ENCODE measurements around the gene MROH8. TPM values are rescaled to one million over a fixed set of nuclear protein-coding genes. Genes with fewer than 3 reads are reported as not detected.
"Not testable (repeated sequence)": the region's sequence is repeated elsewhere in the genome, so short reads cannot be mapped to it uniquely, and the experiment has no call there.

The MROH8 gene
- total RNA-seq, 2 experiments from 2014 or later = 1.8 to 3.7 TPM

DNA sequence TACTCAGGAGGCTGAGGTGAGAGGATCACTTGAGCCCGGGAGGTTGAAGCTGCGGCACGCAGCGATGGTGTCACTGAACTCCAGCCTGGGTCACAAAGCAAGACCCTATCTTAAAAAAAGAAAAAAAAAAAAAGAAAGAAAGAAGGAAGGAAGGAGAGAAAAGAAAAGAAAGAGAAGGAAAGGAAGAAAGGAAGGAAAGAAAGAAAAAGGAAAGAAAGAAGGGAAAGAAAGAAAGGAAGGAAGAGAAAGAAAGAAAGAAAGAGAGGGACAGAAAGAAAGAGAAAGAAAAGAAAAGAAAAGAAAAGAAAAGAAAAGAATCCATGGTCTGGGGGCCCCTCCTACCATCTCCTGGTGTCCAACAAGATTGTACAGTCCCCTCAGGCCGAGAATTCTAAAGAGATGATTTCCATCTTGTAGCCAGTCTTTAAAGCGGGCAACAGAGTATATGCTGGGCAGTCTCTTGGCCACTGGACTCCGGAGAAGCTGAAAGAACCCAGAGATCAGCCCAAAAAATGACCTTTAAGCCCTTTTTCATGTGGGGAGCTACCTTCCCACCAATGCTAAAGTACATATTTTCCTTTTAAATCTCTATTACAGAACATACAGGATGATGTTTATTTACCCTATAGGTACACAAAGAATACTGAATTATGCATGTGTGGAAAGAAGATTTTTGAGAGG lies 59.9 kb downstream of the MROH8 start:
- ChIA-PET POLR2A (no interaction called here), CTCF (no interaction called here)

DNA sequence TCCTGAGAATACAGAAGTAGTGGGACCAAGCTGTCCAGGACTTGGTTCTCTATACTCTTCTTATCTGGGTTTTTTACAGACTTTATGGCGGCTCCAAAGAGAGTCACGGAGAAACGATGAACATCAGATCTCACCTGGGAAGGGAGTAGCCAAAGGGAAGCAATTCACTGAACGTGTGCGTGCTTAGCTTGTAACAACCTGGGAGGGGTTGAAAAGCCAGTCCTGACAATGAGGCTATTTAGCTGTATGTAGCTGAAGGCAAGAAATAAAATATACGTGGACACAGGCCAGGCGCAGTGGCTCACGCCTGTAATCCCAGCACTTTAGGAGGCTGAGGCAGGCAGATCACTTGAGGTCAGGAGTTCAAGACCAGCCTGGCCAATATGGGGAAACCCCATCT lies 65.3 kb downstream of the MROH8 start:
- POLR2A ChIA-PET = no interaction called here
- CTCF ChIA-PET = no interaction called here

DNA sequence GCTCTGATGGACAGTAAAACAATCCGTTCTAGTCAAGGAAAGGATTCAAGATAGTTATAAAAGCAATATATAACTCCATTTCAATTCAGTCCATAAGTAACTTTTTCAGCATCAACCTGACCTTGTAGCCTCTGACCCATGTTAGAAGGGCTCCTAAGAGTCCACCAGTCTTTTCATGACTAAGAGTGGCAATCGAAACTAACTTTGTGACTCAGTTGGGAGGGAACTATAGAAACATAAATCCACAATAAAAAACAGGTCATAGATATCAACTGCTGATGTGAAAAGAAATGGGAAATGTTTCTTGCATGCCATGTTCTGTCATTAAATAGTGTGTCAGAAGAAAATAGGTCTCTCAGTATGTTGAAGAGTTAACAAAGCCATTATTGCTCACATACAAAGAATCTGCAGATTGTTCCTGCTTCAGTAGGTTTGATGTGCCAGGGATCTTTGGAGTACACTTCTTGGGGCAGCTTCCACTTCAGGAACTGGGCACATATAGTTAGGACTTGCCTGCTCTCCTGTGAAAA lies 67.4 kb downstream of the MROH8 start:
- POLR2A ChIA-PET = no interaction called here
- CTCF ChIA-PET = interaction anchor here (1.2 kb wide), 1 partner anchor 11 kb away, joined by 3 read pairs; no protein-coding TSS in a partner anchor

DNA sequence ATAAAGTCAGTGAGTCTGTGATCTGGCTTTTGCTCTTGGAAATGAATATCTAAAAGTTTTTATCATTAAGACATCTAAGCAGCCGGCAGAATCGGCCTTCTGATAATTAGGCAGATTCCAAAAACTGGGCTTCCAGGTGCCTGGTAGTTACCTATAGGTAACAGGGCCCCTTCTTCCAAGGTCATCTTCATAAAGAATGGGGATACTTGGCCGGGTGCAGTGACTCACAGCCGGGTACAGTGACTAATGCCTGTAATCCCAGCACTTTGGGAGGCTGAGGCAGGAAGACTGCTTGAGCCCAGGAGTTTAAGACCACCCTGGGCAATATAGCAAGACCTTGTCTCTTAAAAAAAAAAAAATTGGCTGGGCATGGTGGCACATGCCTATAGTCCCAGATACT lies 70.7 kb downstream of the MROH8 start:
- ChIA-PET CTCF (no interaction called here), POLR2A (no interaction called here)

DNA sequence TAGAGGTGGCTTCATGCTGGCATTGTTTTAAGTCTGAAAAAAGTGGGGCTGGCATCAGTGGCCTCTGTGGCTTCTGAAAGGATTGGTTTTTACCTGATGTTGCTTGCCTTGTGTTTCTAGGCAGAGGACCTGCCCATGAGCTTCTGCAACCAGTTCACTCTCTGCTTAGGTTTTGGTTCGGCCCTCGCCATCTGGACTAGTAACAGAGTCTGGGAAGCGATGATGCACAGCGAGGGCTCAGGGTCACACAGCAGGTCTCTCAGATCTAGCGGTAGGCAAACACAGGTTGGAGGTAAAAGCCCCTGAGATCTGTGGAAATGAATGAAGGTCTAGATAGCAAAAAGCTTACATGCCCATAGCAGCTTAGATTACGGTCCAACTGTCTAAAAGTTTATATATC lies 76.8 kb downstream of the MROH8 start:
- ChIA-PET POLR2A (no interaction called here), CTCF (no interaction called here)

DNA sequence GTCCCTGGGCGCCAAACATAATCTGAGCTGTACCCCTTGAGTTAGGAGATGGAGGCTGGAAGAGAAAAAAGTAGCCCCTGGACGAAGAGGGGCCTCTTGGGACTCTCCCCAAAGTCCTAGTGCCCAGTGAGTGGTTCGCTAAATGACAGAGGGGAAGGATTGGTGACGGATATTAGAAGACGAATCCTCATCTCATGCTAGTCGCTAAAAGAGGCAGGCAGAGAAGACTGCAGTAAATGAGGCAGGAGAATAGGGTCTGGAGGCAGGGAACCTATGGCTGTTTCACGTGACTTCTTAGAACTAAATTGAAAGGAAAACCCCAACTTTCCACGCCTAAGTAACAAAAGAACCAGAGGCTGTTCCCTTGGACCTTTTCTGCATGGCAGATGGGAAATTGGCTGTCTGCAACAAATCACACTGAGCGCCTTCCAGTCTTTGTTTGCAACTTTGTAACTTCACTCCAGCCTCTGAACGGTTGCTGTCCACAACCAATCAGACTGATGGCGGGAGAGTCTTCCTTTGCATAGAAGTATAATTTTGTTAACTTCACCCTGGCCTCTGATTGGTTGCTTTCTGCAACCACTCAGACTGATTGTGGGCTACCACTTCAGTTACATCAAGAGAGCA lies 82.8 kb downstream of the MROH8 start:
- ChIA-PET POLR2A (interaction anchor here (0.7 to 2.2 kb wide), 2 partner anchors 83 to 634 kb away, joined by 3 to 18 read pairs; partner anchors contain the start of genes MROH8 and RPN2), CTCF (interaction anchor here (1.0 to 2.2 kb wide), 3 partner anchors 13 to 94 kb away, joined by 3 to 8 read pairs (median 3); partner anchors contain the start of genes MROH8 and RPN2)

DNA sequence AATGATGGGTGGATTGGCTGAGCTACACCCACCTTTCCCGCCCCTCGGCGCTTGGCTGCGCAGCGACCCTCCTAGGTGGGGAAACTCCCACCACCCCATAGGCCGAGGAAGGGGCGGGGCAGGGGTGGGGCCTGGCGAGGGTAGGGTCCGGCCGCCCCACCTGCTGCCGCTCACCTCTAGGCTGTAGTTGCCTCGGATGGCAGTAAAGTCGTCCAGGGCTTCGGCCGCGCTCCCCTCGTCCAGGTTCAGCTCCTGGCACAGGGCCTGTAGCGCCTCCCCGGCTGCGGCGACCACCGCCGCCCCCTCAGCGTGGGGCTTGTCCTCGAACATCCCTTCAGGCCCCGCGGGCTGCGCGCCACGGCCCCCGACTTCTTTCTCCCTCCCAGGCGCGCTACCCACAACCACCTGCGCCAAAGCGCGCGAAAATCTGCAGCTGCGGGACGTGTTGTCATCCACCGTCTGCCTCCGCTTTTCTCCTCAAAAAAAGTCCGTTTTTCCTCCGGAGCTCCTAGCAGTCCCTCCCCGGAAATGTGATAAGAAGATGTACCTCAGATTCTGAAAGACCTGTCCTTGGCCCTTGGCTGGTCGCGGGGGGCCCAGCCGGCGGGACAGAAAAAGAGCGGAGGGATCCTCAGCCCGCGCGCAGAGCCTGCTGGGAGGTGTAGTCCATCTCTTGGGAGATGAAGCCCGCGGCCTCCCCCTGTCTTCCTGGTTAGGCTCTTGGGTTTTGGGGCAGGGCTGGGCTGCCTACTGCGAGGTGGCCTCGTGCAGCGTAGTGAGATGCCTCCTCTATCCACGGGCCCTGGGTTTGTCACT lies 83.5 kb downstream of the MROH8 start, which contains the start of gene RBL1:
Gene RBL1, minus strand, starts transcription at position 399 of the 816 bp plus-strand sequence. Its CDS starts 69 bp downstream, at position 330.
- ChIA-PET CTCF (interaction anchor here (1.0 to 2.2 kb wide), 4 partner anchors 83 to 176 kb away, joined by 3 to 8 read pairs (median 4); partner anchors contain the start of genes MROH8 and RPN2), POLR2A (interaction anchor here (0.6 to 2.2 kb wide), 8 partner anchors 41 to 633 kb away, joined by 3 to 18 read pairs (median 4); partner anchors contain the start of genes MROH8, RPN2, SLA2 and TGIF2)

DNA sequence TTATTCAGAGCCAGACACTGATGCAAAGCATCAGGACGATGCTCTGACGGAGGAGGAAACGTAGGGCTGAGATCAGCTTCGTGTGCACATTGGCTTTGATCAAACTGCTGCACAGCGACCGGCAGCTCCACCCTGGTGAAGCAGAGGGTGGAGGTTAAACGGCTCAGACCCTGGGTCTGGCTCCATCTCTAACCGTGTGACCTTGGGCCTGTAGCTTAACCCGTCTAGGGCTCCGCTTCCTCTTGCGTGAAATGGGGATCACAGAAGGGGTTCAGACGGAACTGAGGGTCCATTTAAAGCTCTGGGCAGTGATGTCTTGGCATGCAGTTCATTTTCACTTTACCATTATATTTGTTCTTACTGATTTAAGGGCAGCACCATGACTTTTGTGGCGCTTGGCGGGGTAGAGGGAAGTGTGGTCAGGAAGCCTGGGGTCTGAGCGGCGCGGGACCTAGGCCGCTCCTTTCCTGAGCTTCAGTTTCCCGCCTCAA lies 84.2 kb downstream of the MROH8 start:
- ChIA-PET CTCF (interaction anchor here (1.0 to 2.2 kb wide), 3 partner anchors 84 to 175 kb away, joined by 3 to 8 read pairs (median 4); partner anchors contain the start of genes MROH8 and RPN2), POLR2A (interaction anchor here (0.6 to 2.2 kb wide), 6 partner anchors 40 to 478 kb away, joined by 3 to 18 read pairs (median 4); partner anchors contain the start of genes MROH8, RPN2 and SLA2)

DNA sequence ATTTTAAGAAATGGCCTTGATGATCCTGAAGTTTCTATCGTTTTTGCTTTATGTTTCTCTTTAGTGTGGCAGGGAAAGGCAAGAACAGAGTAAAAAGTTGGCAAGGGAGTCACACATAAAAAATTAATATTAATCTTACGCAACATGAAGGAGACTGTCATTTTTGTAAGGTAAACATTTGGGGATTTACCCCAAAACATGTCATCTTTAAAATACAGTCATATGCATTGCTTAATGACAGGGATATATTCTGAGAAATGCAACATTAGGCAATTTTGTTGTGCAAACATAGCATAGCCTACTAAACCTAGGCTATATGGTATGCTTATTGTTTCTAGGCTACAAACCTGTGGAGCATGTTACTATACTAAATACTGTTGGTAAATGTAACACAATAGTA lies 88.9 kb downstream of the MROH8 start:
- CTCF ChIA-PET = no interaction called here
- POLR2A ChIA-PET = no interaction called here

DNA sequence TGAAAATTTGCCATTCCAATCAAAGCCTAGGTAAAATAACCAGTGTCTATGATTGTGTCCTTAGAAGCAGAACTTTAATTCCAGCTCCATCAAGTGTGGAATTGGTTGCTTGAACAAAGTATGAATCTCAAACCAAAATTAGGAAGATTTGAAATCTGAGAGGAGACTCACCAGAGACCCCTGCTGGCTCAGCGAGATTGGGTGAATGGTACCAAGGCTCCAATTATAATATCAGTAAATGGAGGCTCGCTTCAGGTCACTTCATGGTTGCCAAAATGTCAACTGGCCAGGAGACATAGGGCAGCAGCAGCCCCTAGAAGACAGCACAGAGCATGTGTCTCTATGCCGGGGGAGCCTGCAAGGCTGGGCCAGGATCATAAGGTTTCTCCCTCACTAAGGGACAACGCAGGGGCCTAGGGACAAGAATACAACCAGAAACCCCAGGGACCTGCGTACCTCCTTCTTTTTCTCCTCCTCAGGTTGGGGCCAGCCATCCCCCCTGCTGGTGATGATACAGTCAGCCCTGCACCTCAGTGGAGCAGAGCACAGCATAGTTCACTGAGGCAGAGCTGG lies 97.5 kb downstream of the MROH8 start:
- ChIA-PET CTCF (no interaction called here), POLR2A (no interaction called here)

DNA sequence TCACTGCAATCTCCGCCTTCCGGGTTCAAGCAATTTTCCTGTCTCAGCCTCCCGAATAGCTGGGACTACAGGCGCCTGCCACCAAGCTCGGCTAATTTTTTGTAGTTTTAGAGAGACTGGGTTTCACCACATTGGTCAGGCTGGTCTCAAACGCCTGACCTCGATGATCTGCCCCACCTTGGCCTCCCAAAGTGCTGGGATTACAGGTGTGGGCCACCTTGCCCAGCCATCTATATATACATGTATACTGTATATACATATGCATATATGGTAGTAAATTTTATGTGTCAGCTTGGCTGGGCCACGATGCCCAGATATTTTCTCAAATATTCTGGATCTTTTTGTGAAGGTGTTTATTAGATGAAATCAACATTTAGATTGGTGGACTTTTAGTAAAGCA lies 102.3 kb downstream of the MROH8 start:
- ChIA-PET CTCF (interaction anchor here (0.6 kb wide), 1 partner anchor 136 kb away, joined by 3 read pairs; no protein-coding TSS in a partner anchor), POLR2A (no interaction called here)

DNA sequence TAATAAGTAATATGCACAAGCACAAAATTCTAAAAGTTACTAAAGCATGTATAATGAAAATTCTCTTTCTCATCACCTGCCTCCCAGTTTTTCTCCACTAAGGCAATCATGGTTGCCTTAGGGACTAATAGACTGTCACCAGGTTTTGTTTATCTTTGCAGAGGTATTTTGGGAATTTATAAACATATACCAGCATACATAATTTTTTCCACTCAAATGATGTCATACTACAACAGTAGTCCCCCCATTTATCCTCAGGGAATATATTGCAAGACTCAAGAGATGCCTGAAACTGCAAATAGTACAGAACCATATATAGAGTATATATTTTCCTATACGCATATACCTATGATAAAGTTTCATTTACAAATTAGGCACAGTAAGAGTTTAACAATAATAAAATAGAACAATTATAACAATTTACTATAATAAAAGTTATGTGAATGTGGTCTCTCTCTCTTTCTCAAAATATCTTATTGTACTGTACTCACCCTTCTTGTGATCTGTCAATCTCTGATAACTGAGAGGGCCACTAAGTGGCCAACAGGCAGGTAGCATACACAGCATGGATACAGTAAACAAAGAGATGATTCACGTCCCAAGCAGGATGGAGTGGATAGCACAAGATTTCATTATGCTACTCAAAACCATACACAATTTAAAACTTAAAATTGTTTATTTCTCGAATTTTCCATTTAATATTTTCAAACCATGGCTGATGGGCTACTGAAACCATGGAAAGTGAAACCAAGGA lies 103.2 kb downstream of the MROH8 start:
- ChIA-PET POLR2A (no interaction called here), CTCF (no interaction called here)

DNA sequence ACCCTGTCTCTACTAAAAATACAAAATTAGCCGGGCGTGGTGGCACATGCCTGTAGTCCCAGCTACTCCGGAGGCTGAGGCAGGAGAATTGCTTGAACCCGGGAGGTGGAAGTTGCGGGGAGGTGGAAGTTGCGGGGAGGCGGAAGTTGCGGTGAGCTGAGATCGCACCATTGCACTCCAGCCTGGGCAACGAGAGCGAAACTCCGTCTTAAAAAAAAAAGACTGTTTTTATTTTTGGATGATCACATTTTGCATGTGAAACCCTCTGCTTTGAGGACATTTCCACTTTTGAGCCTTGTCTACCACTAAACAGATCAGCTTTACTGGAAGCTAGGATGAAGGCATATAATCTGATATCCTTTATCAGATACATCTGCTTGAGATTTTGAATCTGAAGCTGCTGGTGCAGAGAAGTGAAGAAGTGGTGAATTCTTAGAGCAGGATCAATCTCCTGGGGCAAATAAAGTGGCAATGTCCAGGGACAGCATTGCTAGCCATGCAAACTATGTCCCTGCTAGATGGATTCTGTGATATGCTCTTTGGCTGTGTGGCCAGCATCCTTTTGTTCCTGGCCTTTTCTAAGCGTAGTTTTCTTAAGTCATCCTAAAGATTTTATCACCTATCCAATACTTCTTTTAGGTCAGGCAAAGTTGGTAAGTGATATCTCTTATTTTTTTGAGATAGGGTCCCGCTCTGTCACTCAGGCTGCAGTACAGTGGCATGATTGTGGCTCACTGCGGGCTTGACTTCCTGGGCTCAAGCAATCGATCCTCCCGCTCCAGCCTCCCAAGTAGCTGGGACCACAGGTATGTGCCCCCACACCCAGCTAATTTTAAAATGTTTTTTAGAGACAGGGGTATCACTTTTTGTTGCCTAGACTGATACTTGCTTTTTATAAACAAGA lies 106.8 kb downstream of the MROH8 start:
- POLR2A ChIA-PET = interaction anchor here (0.7 kb wide), 1 partner anchor 48 kb away, joined by 3 read pairs; no protein-coding TSS in a partner anchor
- CTCF ChIA-PET = interaction anchor here (0.8 kb wide), 1 partner anchor 29 kb away, joined by 3 read pairs; no protein-coding TSS in a partner anchor

DNA sequence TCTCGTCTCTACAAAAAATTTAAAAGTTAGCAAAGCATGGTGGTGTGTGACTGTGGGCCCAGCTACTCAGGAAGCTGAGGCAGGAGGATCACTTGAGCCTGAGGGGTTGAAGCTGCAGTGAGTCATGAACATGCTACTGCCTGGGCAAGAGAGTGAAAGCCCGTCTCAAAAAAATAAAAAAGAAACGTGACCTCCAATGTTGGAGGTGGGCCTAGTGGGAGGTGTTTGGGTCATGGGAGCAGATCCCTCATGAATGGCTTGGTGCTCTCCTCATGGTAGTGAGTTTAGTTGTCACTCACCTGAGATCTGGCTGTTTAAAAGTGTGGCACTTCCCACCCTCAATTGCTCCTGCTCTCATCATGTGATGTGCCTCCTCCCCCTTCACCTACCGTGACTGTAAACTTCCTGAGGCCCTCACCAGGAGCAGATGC lies 107.9 kb downstream of the MROH8 start:
- ChIA-PET POLR2A (no interaction called here), CTCF (no interaction called here)

DNA sequence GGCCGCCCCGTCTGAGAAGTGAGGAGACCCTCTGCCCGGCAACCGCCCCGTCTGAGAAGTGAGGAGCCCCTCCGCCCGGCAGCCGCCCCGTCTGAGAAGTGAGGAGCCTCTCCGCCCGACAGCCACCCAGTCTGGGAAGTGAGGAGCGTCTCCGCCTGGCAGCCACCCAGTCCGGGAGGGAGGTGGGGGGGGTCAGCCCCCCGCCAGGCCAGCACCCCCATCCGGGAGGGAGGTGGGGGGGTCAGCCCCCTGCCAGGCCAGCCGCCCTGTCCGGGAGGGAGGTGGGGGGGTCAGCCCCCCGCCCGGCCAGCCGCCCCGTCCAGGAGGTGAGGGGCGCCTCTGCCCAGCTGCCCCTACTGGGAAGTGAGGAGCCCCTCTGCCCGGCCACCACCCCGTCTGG lies 109.8 kb downstream of the MROH8 start:
- POLR2A ChIA-PET, CTCF ChIA-PET: not testable (repeated sequence)

DNA sequence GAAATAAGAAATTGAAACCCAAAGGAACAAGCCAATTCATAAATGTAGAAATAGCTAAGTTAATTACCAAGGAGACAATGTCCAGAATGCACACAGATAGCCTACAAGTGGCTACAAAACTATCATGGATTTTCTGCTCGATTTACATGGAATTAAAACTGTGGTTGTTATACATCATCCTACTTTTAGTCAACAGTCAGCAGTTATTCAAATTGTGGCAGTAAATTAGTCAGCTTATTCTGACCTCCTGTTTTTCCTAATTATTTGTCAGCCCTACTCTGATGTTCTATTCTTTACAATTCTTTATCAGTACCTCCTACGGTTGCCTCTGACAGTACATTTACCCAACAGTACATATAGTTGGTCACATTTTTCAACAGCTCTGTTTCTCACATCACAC lies 113.2 kb downstream of the MROH8 start:
- ChIA-PET CTCF (no interaction called here), POLR2A (no interaction called here)

DNA sequence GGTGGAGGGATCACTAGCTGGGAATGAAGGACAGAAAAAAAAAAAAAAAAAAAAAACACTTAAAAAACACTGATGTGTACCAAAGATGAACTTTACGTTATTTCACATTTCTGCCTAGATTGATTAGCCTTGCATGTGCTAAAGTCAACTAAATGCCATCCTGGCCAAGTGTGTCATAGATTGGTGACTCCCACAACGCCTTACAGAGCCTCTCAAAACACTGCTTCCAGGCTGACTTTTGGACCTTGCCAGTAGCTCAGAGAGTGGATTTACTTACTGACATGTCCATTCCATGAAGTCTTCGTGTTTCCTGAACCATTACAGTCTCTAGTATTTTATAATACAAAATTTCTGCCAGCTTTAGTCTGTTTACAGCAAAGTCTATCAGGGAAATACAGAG lies 124.1 kb downstream of the MROH8 start:
- CTCF ChIA-PET = interaction anchor here (0.6 kb wide), 2 partner anchors 44 to 448 kb away, joined by 3 to 4 read pairs; no protein-coding TSS in a partner anchor
- POLR2A ChIA-PET = interaction anchor here (0.6 kb wide), 1 partner anchor 40 kb away, joined by 4 read pairs; no protein-coding TSS in a partner anchor
